ENCODE data around the gene RNF151. TPM values are rescaled to one million over a fixed set of nuclear protein-coding genes. Genes with fewer than 3 reads are reported as not detected.

Gene RNF151
- total RNA-seq, 1 donor from 2014 or later: 0.70 TPM

- peaks cover 18% of the 10 kb centered on the region for H3K36me3 Mint-ChIP-seq (ENCODE audit: low read depth)
- intact Hi-C loops (cut with micrococcal nuclease): no loop called here
Observed at GRCh38 chr16:1999866-2000514, 33.3 kb downstream of the RNF151 start.

GRCh38 chr16:2001035-2001434 is 34.4 kb downstream of the RNF151 start:
- Mint-ChIP-seq H3K9me3 (no peaks in the 10 kb centered on the region), H3K4me3 (no peak overlapping the region), H3K4me1 (ENCODE audit: low read depth) (peaks cover 2% of the 10 kb centered on the region), H3K27me3 (ENCODE audit: insufficient read depth) (no peaks in the 10 kb centered on the region), H3K27ac (no peak overlapping the region), H3K36me3 (ENCODE audit: low read depth) (peaks cover 14% of the 10 kb centered on the region)
- intact Hi-C loops (cut with micrococcal nuclease): no loop called here
- DNase-seq (ENCODE audit: low spot score): no peak

More at GRCh38 chr16:1999866-2000514, 33.3 kb downstream of the RNF151 start:
- H3K4me1 Mint-ChIP-seq (ENCODE audit: low read depth): no peaks in the 10 kb centered on the region
- H3K4me3 Mint-ChIP-seq: no peak overlapping the region
- H3K9me3 Mint-ChIP-seq: no peaks in the 10 kb centered on the region
- H3K27ac Mint-ChIP-seq: no peak overlapping the region
- no peak for DNase-seq (ENCODE audit: low spot score)
- H3K27me3 Mint-ChIP-seq (ENCODE audit: insufficient read depth): no peaks in the 10 kb centered on the region

DNA sequence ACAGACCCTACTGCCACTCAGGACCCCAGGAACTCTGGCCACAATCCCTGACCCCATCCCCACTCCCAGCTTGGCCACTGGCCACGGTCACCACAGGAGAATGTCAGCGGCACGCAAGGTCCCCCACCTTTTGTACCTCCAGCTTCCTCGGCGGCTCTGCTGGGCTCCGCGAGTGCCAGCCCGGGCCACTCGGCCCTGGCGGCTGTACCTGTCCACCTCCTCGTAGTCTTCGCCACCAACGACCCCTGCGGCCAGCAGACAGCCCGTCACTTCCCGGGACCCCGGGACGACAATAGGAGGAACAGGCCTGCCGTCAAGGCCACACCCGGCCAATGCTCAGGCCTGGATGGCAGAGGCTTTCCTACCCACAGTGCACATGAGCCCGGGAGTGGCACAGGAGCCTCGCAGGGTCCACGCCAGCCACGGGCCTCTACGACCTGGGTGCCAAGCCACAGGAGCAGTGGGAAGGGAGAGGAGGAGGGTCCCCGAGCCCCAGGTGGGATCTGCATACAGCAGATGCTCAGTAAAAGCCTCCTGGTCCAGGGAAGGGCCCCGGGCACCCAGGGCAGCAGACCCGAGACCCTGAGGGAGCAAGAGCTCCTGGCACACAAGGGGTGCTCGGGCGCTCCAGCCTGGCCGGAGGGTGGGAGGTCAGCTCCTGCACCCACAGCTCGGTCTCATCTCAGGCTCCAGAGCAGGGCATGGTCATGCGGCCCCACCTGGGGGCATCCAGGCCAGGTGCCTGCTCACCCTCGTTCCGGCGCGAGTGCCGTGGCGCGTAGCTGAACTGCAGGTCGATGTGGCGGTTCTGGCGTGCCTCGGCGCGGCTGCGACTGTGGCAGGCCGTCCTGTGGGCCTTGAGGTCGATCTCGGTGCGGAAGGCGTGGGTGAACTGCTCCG is 35.0 kb downstream of the RNF151 start:
- Mint-ChIP-seq H3K27me3 (ENCODE audit: insufficient read depth) (no peaks in the 10 kb centered on the region), H3K9me3 (no peaks in the 10 kb centered on the region), H3K27ac (no peak overlapping the region), H3K36me3 (ENCODE audit: low read depth) (peaks cover 14% of the 10 kb centered on the region), H3K4me1 (ENCODE audit: low read depth) (peaks cover 3% of the 10 kb centered on the region), H3K4me3 (no peak overlapping the region)
- intact Hi-C loops (cut with micrococcal nuclease): no loop called here
- no peak for DNase-seq (ENCODE audit: low spot score)

DNA sequence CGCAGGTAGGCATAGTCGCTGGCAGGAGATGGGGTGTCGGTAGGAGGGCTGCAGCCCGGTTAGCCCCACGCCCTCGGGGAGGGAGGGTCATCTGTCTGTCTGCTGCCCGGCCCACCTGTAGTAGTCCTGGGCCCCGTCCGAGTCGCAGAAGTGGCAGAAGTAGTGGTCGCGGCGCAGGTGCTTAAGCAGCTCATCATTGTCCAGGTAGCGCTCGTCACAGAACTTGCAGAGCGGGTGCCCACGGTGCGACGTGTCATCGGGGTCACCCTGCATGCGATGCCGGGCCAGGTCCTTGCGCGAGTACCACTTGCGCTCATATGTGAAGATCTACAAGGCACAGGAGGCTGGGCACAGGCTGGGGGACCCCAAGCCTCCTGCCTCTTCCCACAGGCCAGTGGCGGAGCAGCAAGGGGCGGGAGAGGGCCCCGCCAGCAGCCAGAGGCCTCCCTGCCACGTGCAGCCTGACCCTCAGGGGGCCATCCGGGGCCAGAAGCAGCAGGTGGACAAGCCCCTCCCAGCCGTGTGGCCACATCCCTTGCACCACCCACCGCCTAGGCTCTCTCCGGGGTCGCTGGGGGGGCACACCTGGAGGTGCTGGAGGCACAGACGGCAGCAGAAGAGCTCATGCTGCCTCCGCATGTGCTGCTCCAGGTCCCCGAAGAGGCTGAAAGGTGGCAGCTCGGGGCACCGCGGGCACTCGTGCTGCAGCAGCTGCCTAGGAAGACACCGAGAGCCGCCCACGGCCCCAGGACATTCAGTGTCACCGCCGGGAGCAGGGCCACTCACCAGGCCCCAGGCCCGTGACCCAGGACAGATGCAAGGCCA is 36.0 kb downstream of the RNF151 start:
- peaks cover 15% of the 10 kb centered on the region for H3K36me3 Mint-ChIP-seq (ENCODE audit: low read depth)
- no peaks in the 10 kb centered on the region for H3K9me3 Mint-ChIP-seq
- DNase-seq (ENCODE audit: low spot score): no peak
- H3K27me3 Mint-ChIP-seq (ENCODE audit: insufficient read depth): no peaks in the 10 kb centered on the region
- intact Hi-C loops (cut with micrococcal nuclease): no loop called here
- peaks cover 7% of the 10 kb centered on the region for H3K4me1 Mint-ChIP-seq (ENCODE audit: low read depth)
- H3K27ac Mint-ChIP-seq: no peak overlapping the region
- H3K4me3 Mint-ChIP-seq: no peak overlapping the region

DNA sequence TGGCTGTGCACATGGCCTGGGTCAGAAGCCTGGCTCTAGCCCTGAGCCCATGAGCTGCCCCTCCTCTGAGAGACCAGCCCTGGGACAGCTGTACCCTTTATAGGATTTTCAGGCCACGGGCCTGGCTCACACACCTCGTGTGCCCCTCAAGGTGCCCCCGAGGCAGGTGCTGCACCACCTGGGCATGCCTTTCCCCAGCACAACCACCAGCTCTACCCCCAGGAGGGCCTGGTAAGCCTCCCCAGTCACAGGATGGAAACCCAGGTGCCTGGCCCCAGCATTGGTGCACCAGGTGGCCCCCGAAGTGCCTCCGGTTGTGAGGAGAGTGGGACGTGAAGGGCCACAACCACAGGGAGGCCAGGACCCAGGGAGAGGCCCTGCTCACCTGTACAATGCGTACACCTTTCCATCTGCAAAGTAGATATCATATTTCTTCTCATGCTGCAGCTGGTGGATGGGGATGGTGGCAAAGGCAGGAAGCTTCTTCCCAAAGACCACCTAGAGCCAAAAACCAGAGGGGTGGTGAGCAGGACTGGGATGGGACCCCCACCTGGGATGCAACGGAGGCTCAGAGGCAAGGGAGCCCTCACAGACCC is 36.7 kb downstream of the RNF151 start:
- no peaks in the 10 kb centered on the region for H3K27me3 Mint-ChIP-seq (ENCODE audit: insufficient read depth)
- DNase-seq (ENCODE audit: low spot score): no peak
- no peak overlapping the region for H3K4me3 Mint-ChIP-seq
- intact Hi-C loops (cut with micrococcal nuclease): no loop called here
- no peak overlapping the region for H3K27ac Mint-ChIP-seq
- H3K4me1 Mint-ChIP-seq (ENCODE audit: low read depth): peaks cover 14% of the 10 kb centered on the region
- peaks cover 13% of the 10 kb centered on the region for H3K36me3 Mint-ChIP-seq (ENCODE audit: low read depth)
- no peaks in the 10 kb centered on the region for H3K9me3 Mint-ChIP-seq

GRCh38 chr16:2003827-2004641 is 37.4 kb downstream of the RNF151 start:
- H3K27me3 Mint-ChIP-seq (ENCODE audit: insufficient read depth): no peaks in the 10 kb centered on the region

GRCh38 chr16:2004795-2005517 is 38.3 kb downstream of the RNF151 start:
- H3K4me3 Mint-ChIP-seq: no peak overlapping the region
- H3K9me3 Mint-ChIP-seq: no peaks in the 10 kb centered on the region
- intact Hi-C loops (cut with micrococcal nuclease): loop anchor here (1.0 kb wide), 2 partner anchors 9 to 135 kb away; no protein-coding TSS in a partner anchor
- no peak for DNase-seq (ENCODE audit: low spot score)
- H3K36me3 Mint-ChIP-seq (ENCODE audit: low read depth): peaks cover 17% of the 10 kb centered on the region
- H3K4me1 Mint-ChIP-seq (ENCODE audit: low read depth): peaks cover 20% of the 10 kb centered on the region
- H3K27me3 Mint-ChIP-seq (ENCODE audit: insufficient read depth): no peaks in the 10 kb centered on the region
- H3K27ac Mint-ChIP-seq: no peak overlapping the region

More at GRCh38 chr16:2003827-2004641, 37.4 kb downstream of the RNF151 start:
- peaks cover 17% of the 10 kb centered on the region for H3K36me3 Mint-ChIP-seq (ENCODE audit: low read depth)
- no peaks in the 10 kb centered on the region for H3K9me3 Mint-ChIP-seq
- no peak overlapping the region for H3K4me3 Mint-ChIP-seq
- intact Hi-C loops (cut with micrococcal nuclease): loop anchor here (1.0 kb wide), 2 partner anchors 8 to 136 kb away; no protein-coding TSS in a partner anchor
- peaks cover 19% of the 10 kb centered on the region for H3K4me1 Mint-ChIP-seq (ENCODE audit: low read depth)
- peak; percentile 84 for DNase-seq (ENCODE audit: low spot score)
- no peak overlapping the region for H3K27ac Mint-ChIP-seq

DNA sequence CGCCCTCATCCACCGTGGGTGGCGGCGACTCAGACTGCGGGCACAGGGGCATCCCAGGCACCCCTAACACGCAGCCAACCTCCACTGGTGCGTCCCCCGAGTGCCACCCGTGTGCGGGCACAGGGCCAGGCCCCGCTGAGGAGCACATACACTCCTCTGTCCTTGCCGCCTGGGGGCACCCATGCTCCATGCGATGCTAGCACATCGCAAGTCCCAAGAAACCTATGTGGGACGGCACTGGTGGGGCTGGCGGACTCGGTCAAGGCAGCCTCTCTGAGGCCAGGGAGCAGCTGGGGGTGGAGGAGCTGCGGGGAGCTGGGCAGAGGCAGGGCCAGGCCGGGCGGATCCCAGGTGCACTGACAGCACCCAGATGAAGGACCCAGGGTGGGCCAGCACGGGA is 39.0 kb downstream of the RNF151 start:
- peaks cover 26% of the 10 kb centered on the region for H3K4me1 Mint-ChIP-seq (ENCODE audit: low read depth)
- intact Hi-C loops (cut with micrococcal nuclease): no loop called here

GRCh38 chr16:2006317-2006716 is 39.7 kb downstream of the RNF151 start:
- no peaks in the 10 kb centered on the region for H3K9me3 Mint-ChIP-seq
- no peak overlapping the region for H3K4me3 Mint-ChIP-seq

More for the DNA sequence above, 39.0 kb downstream of the RNF151 start:
- Mint-ChIP-seq H3K9me3 (no peaks in the 10 kb centered on the region), H3K36me3 (ENCODE audit: low read depth) (peaks cover 21% of the 10 kb centered on the region), H3K27ac (no peak overlapping the region), H3K27me3 (ENCODE audit: insufficient read depth) (no peaks in the 10 kb centered on the region), H3K4me3 (peak overlapping the region; percentile 68)
- no peak for DNase-seq (ENCODE audit: low spot score)

DNA sequence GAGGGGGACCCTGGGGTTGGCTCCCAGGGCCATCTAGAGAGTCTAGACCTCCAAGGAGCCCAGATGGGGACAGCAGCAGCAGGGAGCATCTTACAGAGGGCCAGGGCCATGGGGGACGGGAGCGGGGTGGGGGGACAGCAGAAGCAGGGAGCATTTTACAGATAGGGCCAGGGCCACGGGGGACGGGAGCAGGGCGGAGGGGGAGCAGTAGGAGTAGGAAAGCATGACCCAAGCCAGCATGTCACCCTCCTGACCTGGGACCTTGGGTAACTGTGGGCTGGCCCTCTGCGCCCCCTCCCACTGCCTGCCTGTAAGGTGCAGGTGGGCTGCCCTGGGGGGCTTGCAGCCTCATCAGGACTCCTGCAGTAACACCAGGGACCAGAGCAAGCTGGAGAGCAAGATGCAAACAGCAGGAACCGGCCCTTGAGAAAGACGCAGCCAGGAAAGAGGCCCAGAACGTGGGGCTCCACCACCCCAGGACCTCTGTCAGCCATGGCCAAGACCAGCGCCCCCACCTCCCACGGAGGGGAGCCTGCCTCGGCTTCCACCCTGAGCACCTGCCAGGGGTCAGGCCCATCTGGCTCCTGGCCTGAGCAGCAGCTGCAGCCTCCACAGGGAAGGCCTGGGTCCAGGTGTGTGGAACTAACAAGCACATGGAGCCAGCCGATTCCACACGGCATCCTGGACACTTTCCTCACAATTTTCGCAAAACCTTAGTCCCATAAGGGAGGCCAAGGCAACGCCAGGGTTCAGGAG is 40.6 kb downstream of the RNF151 start:
- Mint-ChIP-seq H3K4me3 (peak overlapping the region; percentile 91), H3K27ac (peak overlapping the region; percentile 80), H3K4me1 (ENCODE audit: low read depth) (peaks cover 26% of the 10 kb centered on the region), H3K36me3 (ENCODE audit: low read depth) (peaks cover 17% of the 10 kb centered on the region), H3K27me3 (ENCODE audit: insufficient read depth) (no peaks in the 10 kb centered on the region), H3K9me3 (no peaks in the 10 kb centered on the region)
- no peak for DNase-seq (ENCODE audit: low spot score)
- intact Hi-C loops (cut with micrococcal nuclease): no loop called here

More at GRCh38 chr16:2006317-2006716, 39.7 kb downstream of the RNF151 start:
- Mint-ChIP-seq H3K27me3 (ENCODE audit: insufficient read depth) (no peaks in the 10 kb centered on the region), H3K36me3 (ENCODE audit: low read depth) (peaks cover 18% of the 10 kb centered on the region), H3K4me1 (ENCODE audit: low read depth) (peaks cover 26% of the 10 kb centered on the region), H3K27ac (peak overlapping the region; percentile 44)
- DNase-seq (ENCODE audit: low spot score): no peak
- intact Hi-C loops (cut with micrococcal nuclease): no loop called here

Measured in activated T-helper 1 cell treated with anti-CD3 and anti-CD28 coated beads, Interleukin-12 subunit alpha, Interleukin-12 subunit beta, Interleukin-2, Interleukin-4 antibody, amounts not matched to agents 30 ng/mL and 10 ng/mL and 1 ng/mL, durations not matched to agents 14 hours and 24 hours and 36 hours (primary cell).